HL-60 (cell line): ENCODE data around the gene EGFLAM.

Source experiments
- DNase-seq, 2 experiments: peaks; one replicate each; pipeline ENCODE4 v3.0.0-alpha.2; 2010 to 2020; ENCODE audit warnings: low read depth in 1 of 2, low spot score in 1 of 2
- H3K27ac ChIP-seq: fragments of 250-450 bp; sonication (Bioruptor Pico); replicated peaks from 2 replicates; pipeline ENCODE4 v1.5.1; 2020; ENCODE audit warnings: mild to moderate bottlenecking, moderate library complexity
- H3K27me3 ChIP-seq: fragments of 250-450 bp; sonication (Bioruptor Pico); 2 replicates; pipeline ENCODE4 v1.5.1; 2021; ENCODE audit warnings: mild to moderate bottlenecking, moderate library complexity; ENCODE audit not compliant: insufficient read depth, poor library complexity, severe bottlenecking
- H3K4me3 ChIP-seq: replicated peaks from 2 replicates; pipeline ENCODE4 v1.5.1; 2011; ENCODE audit warnings: mild to moderate bottlenecking, control low read depth, low read length; ENCODE audit not compliant: insufficient read depth
- CTCF ChIP-seq: IDR thresholded peaks from one replicate; pipeline ENCODE4 v1.5.1; 2011; ENCODE audit warnings: low read length, control low read depth, inconsistent platforms; ENCODE audit not compliant: insufficient read depth
- GABPA ChIP-seq: IDR thresholded peaks from 2 replicates; pipeline ENCODE4 v1.6.1; 2012; ENCODE audit warnings: low read depth
- POLR2AphosphoS5 ChIP-seq: IDR thresholded peaks from 2 replicates; pipeline ENCODE4 v1.6.1; 2012; ENCODE audit warnings: low read depth
- REST ChIP-seq: IDR thresholded peaks from 2 replicates; pipeline ENCODE4 v1.6.1; 2012; ENCODE audit warnings: low read depth; ENCODE audit not compliant: insufficient replicate concordance
- SPI1 ChIP-seq: IDR thresholded peaks from 2 replicates; pipeline ENCODE4 v1.6.1; 2012; ENCODE audit warnings: low read depth, mild to moderate bottlenecking, borderline replicate concordance

Gene EGFLAM

GRCh38 chr5:38263983-38264382, 5.6 kb downstream of the EGFLAM start:
- no peak for TF ChIP-seq SPI1
- TF ChIP-seq POLR2AphosphoS5 = no peak
- no peak for TF ChIP-seq REST
- TF ChIP-seq GABPA = no peak
- TF ChIP-seq CTCF = no peak
- Histone ChIP-seq H3K27ac (no peak overlapping the region), H3K4me3 (no peak overlapping the region), H3K27me3 (peaks cover 26% of the 10 kb centered on the region)
- no peak for DNase-seq

- H3K27me3 ChIP-seq = peaks cover 10% of the 10 kb centered on the region
- DNase-seq = peak; percentile 3 to 33
- H3K4me3 ChIP-seq = no peak overlapping the region
- no peak overlapping the region for H3K27ac ChIP-seq
- TF ChIP-seq SPI1 (no peak), REST (no peak), POLR2AphosphoS5 (no peak), CTCF (no peak), GABPA (no peak)
These were observed 7.3 kb downstream of the EGFLAM start for GRCh38 chr5:38265546-38266179.

- H3K27me3 ChIP-seq = peaks cover 7% of the 10 kb centered on the region
- DNase-seq = no peak
- no peak overlapping the region for H3K27ac ChIP-seq
- H3K4me3 ChIP-seq = no peak overlapping the region
- TF ChIP-seq SPI1 (no peak), POLR2AphosphoS5 (no peak), CTCF (no peak), REST (no peak), GABPA (no peak)
These were observed 9.0 kb downstream of the EGFLAM start for GRCh38 chr5:38267372-38267771.
